DMS114 treated with DMSO at 0.1 percent for 48 hours (cell line): ENCODE data around the gene GALNT17.
"Not testable (repeated sequence)": the region's sequence is repeated elsewhere in the genome, so short reads cannot be mapped to it uniquely, and the experiment has no call there.

ENCODE experiments used
- DNase-seq: peaks from one replicate; lab custom pipeline; 2025; ENCODE audit not compliant: unreplicated experiment; lab: John Stamatoyannopoulos, UW

The GALNT17 gene

GRCh38 chr7:71723859-71724258, 591.9 kb downstream of the GALNT17 start:
- DNase-seq: no peak

GRCh38 chr7:71727347-71727746, 595.4 kb downstream of the GALNT17 start:
- DNase-seq: no peak

GRCh38 chr7:71731740-71732139, 599.8 kb downstream of the GALNT17 start:
- no peak for DNase-seq

- DNase-seq: peak; percentile 77
These were observed 601.3 kb downstream of the GALNT17 start for GRCh38 chr7:71733107-71733870.

GRCh38 chr7:71735961-71736556, 604.1 kb downstream of the GALNT17 start:
- peak; percentile 58 for DNase-seq

GRCh38 chr7:71737931-71738540, 606.1 kb downstream of the GALNT17 start:
- DNase-seq: not testable (repeated sequence)

GRCh38 chr7:71739520-71740173, 607.7 kb downstream of the GALNT17 start:
- no peak for DNase-seq

GRCh38 chr7:71740174-71740560, 608.2 kb downstream of the GALNT17 start:
- no peak for DNase-seq

- DNase-seq: peak; percentile 9
These were observed 614.1 kb downstream of the GALNT17 start for GRCh38 chr7:71746006-71746405.

GRCh38 chr7:71750290-71750689, 618.3 kb downstream of the GALNT17 start:
- no peak for DNase-seq

GRCh38 chr7:71752171-71752935, 620.4 kb downstream of the GALNT17 start:
- no peak for DNase-seq

GRCh38 chr7:71753236-71753635, 621.3 kb downstream of the GALNT17 start:
- DNase-seq: no peak

- DNase-seq: no peak
These were observed 622.2 kb downstream of the GALNT17 start for GRCh38 chr7:71753956-71754664.

GRCh38 chr7:71754828-71755227, 622.9 kb downstream of the GALNT17 start:
- DNase-seq: no peak

GRCh38 chr7:71761336-71761735, 629.4 kb downstream of the GALNT17 start:
- DNase-seq: no peak
